Measurements from ENCODE around the gene TPRA1.
A peak's percentile ranks its signal among the peaks of the same experiment; 100 is the strongest.

Gene TPRA1

GRCh38 chr3:127552038-127552437, 38.5 kb downstream of the TPRA1 start:
- DNase-seq, result no peak

GRCh38 chr3:127551178-127551577, 39.4 kb downstream of the TPRA1 start:
- no peak for DNase-seq

GRCh38 chr3:127550468-127551157, 39.9 kb downstream of the TPRA1 start:
- DNase-seq, result no peak

- no peak for DNase-seq
These were observed 40.6 kb downstream of the TPRA1 start for GRCh38 chr3:127549826-127550467.

- peak; percentile 88 for DNase-seq
These were observed 42.5 kb downstream of the TPRA1 start for GRCh38 chr3:127547761-127548605.

- no peak for DNase-seq
These were observed 43.4 kb downstream of the TPRA1 start for GRCh38 chr3:127546970-127547733.

- DNase-seq, result no peak
These were observed 44.0 kb downstream of the TPRA1 start for GRCh38 chr3:127546554-127546953.

- no peak for DNase-seq
These were observed 44.6 kb downstream of the TPRA1 start for GRCh38 chr3:127545711-127546457.

GRCh38 chr3:127545216-127545615, 45.3 kb downstream of the TPRA1 start:
- DNase-seq, result no peak

- DNase-seq, result no peak
These were observed 45.7 kb downstream of the TPRA1 start for GRCh38 chr3:127544803-127545201.

GRCh38 chr3:127544192-127544802, 46.2 kb downstream of the TPRA1 start:
- peak; percentile 85 for DNase-seq

GRCh38 chr3:127543441-127543840, 47.1 kb downstream of the TPRA1 start:
- DNase-seq, result no peak

- no peak for DNase-seq
These were observed 48.0 kb downstream of the TPRA1 start for GRCh38 chr3:127542441-127542952.

GRCh38 chr3:127541320-127541719, 49.2 kb downstream of the TPRA1 start:
- no peak for DNase-seq

- DNase-seq, result no peak
These were observed 51.0 kb downstream of the TPRA1 start for GRCh38 chr3:127539366-127540060.

GRCh38 chr3:127538569-127538968, 52.0 kb downstream of the TPRA1 start:
- no peak for DNase-seq

GRCh38 chr3:127536830-127537812, 53.4 kb downstream of the TPRA1 start:
- DNase-seq, result no peak

- DNase-seq, result no peak
These were observed 54.4 kb downstream of the TPRA1 start for GRCh38 chr3:127535901-127536829.
